Measurements from ENCODE around the gene MAGI2.
"Not testable (repeated sequence)": the region's sequence is repeated elsewhere in the genome, so short reads cannot be mapped to it uniquely, and the experiment has no call there.

Gene MAGI2

DNA sequence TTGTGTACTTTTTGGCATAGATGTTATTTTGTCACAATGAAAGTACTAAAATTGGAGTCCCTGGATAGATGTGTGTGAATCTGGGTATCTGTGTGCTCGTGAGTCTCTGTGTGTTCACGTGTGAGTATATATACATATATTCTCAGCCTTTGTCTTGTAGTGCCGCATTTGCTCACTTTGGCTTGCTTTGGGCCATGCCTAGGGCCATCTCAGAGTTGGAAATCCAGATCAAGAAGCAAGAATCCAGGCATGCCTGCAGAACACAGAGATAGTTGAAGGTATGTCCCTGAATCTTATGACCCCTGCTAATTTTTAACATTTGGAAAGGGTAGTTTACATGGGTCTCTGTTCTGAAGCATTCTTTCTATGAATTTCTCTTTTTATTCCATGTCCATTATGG is 1446.2 kb downstream of the MAGI2 start:
- DNase-seq = no peak

DNA sequence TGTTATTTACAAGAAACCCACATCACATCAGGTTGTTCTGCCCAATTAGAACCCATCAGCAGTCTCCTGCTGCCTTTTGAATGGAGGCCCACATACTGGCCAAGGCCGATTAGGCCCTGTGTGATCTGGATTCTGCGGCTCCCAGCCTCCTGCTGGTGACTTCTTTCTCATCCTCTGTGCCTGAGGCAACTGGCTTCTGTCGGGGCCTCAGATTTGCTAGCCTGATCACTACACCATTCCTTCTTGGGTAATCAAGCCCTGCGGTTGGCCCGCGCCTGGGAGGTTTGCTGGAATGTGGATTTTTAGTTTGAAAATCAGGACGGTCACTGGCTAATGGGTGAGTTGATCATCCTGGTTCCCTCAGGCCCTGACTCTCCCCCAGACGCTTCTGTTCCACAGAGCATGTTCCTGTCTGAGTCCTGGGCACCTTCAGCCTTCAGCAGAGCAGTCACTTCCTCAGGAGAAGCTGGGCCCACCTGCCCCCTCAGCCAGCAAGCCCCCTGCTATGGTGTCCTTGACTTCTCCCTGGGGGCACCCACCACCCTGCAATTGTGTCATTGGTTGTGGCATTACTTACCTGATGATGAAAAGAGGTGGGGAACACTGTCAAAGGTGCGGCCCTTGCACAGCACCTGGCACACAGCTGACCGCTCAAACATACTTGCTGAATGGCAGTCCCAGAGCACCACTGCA is 1447.3 kb downstream of the MAGI2 start:
- no peak for DNase-seq

DNA sequence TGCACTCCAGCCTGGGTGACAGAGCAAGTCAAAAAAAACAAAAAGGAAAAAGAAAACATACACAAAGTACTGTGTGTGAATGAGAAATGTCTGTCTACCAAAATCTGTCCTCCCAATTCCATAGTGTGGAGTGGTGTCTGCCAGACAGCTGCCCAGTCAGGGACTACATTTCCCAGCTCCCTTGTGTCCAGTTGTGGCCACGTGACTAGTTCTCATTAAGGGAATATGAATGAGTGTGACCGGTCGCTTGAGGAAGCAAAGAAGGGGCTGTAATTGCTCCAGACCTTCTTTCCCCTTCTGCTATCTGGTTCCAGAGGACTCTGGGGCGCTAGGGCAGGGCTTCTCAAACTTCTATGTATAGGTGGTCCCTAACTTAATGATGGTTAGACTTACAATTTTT is 1450.8 kb downstream of the MAGI2 start:
- no peak for DNase-seq

DNA sequence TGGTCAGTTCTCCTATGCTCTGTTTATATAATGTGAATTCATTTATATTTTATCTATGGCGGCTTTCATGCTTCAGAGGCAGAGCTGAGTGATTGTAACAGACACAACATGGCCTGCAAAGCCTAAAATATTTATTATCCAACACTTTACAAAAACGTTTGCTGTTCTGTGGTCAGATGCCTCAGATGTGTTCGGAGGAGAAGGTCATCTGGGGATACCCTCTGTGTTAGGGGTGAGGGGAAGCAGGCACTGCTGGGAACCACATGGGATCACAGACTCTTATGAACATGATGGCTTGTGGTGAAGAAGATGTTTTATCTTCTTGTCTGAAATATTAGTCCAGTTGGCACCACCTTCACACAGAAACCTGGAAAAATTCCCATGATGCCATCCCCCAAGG is 1451.4 kb downstream of the MAGI2 start:
- no peak for DNase-seq

- not testable (repeated sequence) for DNase-seq
Observed at GRCh38 chr7:77999168-77999567, 1454.3 kb downstream of the MAGI2 start.

DNA sequence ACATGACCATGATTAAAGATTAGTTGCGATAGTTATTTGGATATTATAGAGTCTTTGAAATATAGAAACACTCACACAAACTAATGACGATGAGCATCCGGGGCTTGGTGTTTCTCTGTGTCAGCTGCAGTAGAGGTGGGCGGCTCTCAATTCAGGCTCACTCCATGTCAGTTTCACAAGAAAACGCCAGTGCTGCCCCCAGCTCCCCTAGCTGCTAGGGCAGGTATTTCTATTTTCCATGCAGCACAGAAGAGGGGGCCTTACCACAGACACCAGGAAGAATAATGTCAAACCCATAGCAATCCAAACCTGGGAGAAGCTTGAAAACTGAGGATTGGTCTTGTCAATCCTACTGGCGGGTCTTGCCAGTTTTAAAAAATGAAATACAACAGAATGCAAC is 1457.8 kb downstream of the MAGI2 start:
- DNase-seq = no peak

- DNase-seq = no peak
Observed at GRCh38 chr7:77993838-77994237, 1459.6 kb downstream of the MAGI2 start.

GRCh38 chr7:77991656-77992055 is 1461.8 kb downstream of the MAGI2 start:
- DNase-seq = no peak

DNA sequence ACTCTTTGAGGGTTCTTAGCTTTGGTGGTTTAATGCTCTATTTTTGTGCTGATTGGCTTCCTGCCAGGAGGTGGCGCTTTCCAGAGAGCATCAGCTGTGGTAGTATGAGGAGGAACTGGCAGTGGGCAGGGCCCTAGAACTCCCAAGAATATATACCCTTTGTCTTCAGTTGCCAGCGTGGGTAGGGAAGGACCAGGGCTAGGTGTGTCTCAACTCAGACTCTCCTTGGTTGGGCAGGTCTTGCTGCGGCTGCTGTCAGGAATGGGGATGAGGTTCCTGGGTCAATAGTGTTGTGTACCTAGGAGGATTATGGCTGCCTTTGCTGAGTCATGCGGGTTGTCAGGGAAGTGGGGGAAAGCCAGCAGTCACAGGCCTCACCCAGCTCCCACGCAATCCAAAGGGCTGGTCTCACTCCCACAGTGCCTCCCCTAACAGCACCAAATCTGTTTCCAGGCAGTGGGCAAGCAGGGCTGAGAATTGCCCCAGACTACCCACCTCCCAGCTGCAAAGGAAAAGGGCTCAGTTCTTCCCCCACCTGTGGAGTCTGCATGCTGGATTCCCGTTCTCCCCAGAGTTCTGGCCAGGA is 1463.4 kb downstream of the MAGI2 start:
- no peak for DNase-seq

GRCh38 chr7:77985974-77986339 is 1467.5 kb downstream of the MAGI2 start:
- no peak for DNase-seq

GRCh38 chr7:77985232-77985973 is 1468.1 kb downstream of the MAGI2 start:
- no peak for DNase-seq

GRCh38 chr7:77983973-77984372 is 1469.5 kb downstream of the MAGI2 start:
- DNase-seq = no peak

GRCh38 chr7:77982926-77983550 is 1470.4 kb downstream of the MAGI2 start:
- DNase-seq = no peak

DNA sequence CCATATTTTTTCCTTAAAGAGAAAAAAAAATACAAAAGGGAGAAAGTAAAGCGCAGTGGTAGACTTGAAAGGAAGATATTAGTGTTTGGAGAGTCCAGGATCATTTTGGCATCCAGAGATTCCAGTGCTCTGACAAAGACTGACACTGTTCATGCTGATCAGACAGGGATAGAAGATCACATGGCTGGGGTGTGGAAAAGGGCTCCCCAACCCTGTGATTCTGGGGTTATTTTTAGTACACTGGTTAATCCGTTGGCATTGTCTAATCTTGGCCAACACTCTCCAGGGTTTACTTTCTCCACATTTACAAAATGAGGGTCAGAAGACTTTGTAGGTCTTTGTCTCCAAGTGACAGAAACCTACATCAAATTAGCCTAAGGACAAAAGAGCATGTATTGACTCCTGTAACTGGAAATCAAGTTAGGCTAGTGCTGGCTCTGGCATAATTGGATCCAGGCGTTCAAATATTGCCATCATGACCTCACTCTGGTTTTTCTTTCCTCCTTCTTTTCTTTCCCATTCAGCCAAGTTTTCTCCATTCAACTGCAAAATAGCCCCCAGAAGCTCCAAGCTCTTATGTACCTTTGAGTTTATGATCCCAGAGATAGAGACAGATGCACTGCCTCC is 1473.3 kb downstream of the MAGI2 start:
- no peak for DNase-seq

- no peak for DNase-seq
Observed at GRCh38 chr7:77979219-77979618, 1474.2 kb downstream of the MAGI2 start.

- no peak for DNase-seq
Observed at GRCh38 chr7:77975672-77976480, 1477.6 kb downstream of the MAGI2 start.

DNA sequence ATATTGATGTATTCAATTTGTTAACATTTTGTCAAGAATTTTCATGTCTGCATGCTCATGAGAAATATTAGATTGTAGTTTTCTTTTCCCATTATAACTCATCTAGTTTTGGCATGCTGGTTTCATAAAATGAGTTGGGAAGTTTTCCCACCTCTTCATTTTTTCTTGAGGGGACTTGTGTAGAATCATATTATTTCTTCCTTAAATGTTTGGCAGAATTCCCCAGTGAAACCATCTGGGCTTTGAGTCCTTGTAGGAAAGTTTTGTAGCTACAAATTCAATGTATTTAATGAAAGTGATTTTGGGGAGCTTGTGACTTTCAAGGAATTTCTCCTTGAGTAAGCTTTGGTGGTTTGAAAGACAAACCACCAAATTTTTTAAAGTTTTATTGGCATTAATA is 1481.7 kb downstream of the MAGI2 start:
- DNase-seq = no peak

DNA sequence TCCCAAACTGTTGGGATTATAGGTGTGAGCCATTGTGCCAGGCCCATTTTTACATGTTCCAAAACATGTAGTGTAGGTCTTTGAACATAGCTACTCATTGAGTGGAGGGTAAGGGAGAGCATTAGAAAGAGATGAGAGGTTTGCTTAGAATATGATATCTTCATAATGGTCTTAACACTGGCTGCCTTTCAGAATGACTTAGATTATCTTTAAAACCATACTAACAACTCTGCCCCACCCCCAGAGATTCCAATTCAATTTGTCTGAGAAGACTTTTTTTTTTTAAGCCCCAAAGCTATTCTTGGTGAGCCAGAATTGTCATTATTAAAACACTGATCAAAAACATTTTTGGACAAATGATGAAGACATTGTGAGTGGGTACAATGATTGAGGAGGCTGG is 1486.0 kb downstream of the MAGI2 start:
- DNase-seq = no peak

All from 8988T (cell line).